ACHN (cell line): Measurements from ENCODE around the gene GRK7.

Source experiments
- DNase-seq: peaks from one replicate; pipeline ENCODE4 v3.0.0-alpha.2; 2015
- in situ Hi-C: cut with HindIII; loops from 2 replicates; pipeline ENCODE4 v1.10.0; 2017; ENCODE audit warnings: low sequenced_read_pairs, low pct_ligation_motif_present, low pct_unique_long_range_greater_than_20kb

The GRK7 gene

GRCh38 chr3:141811348-141811747 lies 48.1 kb downstream of the GRK7 start:
- in situ Hi-C loops, result no loop called here
- no peak for DNase-seq

- in situ Hi-C loops, result no loop called here
- DNase-seq, result no peak
Observed at GRCh38 chr3:141812084-141812483, 48.9 kb downstream of the GRK7 start.

GRCh38 chr3:141812586-141812985 lies 49.4 kb downstream of the GRK7 start:
- in situ Hi-C loops, result no loop called here
- DNase-seq, result no peak
